Measurements from ENCODE around the gene SLC10A7.
A peak's percentile ranks its signal among the peaks of the same experiment; 100 is the strongest.

Gene SLC10A7

DNA sequence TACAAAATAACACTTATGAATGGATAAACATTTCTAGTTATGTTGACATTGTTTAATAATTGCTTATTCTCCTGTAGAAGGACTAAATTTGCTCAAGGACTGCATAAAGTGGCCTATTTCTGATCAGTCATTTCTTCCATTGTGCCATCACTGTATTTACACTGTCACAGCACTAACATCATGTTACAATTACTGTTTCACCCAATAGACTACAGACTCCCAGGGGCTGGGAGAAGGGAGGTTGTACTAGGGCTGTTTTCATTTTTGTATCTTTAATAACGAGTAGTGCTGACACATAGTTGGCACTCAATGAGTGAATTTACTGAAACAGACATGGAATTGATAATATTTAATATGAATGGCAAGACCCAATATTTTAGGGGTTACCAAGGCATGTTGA lies 139.5 kb downstream of the SLC10A7 start:
- no peak for TF ChIP-seq MYC (IDR thresholded peaks at IDR 0.05; ENCODE audit: low read depth, low read length)
- TF ChIP-seq, protein P1, sequence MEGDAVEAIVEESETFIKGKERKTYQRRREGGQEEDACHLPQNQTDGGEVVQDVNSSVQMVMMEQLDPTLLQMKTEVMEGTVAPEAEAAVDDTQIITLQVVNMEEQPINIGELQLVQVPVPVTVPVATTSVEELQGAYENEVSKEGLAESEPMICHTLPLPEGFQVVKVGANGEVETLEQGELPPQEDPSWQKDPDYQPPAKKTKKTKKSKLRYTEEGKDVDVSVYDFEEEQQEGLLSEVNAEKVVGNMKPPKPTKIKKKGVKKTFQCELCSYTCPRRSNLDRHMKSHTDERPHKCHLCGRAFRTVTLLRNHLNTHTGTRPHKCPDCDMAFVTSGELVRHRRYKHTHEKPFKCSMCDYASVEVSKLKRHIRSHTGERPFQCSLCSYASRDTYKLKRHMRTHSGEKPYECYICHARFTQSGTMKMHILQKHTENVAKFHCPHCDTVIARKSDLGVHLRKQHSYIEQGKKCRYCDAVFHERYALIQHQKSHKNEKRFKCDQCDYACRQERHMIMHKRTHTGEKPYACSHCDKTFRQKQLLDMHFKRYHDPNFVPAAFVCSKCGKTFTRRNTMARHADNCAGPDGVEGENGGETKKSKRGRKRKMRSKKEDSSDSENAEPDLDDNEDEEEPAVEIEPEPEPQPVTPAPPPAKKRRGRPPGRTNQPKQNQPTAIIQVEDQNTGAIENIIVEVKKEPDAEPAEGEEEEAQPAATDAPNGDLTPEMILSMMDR (IDR thresholded peaks at IDR 0.05; ENCODE audit: low read depth, low read length): no peak
- TF ChIP-seq, protein P2, sequence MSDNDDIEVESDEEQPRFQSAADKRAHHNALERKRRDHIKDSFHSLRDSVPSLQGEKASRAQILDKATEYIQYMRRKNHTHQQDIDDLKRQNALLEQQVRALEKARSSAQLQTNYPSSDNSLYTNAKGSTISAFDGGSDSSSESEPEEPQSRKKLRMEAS (IDR thresholded peaks at IDR 0.05; ENCODE audit: low read depth, low read length): no peak
- TF ChIP-seq POLR2A (IDR thresholded peaks at IDR 0.05; ENCODE audit: extremely low read depth, insufficient read length): no peak
- no peak overlapping the region for H3K4me3 ChIP-seq (ENCODE audit: low read depth, low read length)
- no peak for DNase-seq (ENCODE audit: low read depth)

DNA sequence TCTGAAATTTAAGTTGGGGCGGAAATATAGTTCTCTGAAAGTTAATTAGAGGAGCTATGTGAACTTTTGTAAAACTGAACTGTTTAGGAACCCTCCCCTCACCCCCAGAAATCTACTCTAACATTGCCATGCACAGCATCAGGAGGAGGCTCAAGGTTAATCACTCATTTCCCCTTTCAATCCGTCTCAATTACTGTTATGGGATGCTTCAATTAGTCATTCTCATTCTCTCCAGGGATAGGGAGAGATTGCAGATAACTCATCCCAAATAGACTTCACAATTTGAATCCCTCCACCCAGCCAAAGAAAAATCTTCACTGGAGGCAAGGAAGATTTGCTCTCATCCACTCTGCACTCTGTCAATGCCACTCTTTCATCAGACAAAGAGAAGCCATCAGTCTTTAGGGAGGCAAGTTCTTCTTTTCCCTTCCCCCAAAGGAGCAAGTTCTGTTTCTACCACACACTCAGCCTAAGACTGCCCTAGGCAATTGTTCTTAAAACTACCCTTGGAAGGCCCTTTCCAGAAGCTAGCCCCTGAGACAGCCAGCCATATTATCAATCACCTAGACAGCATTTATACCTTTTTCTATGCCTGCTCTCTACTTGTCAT lies 140.4 kb downstream of the SLC10A7 start:
- peak; percentile 2 for DNase-seq (ENCODE audit: low read depth)
- TF ChIP-seq, protein P1 (IDR thresholded peaks at IDR 0.05; ENCODE audit: low read depth, low read length): no peak
- no peak for TF ChIP-seq MYC (IDR thresholded peaks at IDR 0.05; ENCODE audit: low read depth, low read length)
- TF ChIP-seq POLR2A (IDR thresholded peaks at IDR 0.05; ENCODE audit: extremely low read depth, insufficient read length): no peak
- TF ChIP-seq, protein P2 (IDR thresholded peaks at IDR 0.05; ENCODE audit: low read depth, low read length): no peak
- H3K4me3 ChIP-seq (ENCODE audit: low read depth, low read length): no peak overlapping the region

DNA sequence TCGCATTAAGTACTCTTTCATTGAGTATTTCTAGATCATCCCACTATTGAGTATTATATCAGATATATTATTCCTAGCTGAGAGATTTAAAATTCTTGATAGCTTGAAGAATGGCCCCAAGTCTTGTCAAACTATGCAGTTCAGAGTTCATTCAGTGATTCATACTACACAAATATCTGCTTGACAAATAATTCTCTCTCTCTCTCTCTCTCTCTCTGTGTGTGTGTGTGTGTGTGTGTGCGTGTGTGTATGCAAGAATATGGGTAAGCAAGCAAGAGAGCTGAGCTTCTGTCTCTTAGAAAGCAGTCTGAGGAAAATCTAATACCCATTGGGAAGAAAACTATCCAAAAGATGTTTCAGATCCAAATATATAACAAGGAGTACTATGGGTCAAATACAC lies 142.0 kb downstream of the SLC10A7 start:
- no peak for TF ChIP-seq POLR2A (IDR thresholded peaks at IDR 0.05; ENCODE audit: extremely low read depth, insufficient read length)
- TF ChIP-seq, protein P1 (IDR thresholded peaks at IDR 0.05; ENCODE audit: low read depth, low read length): no peak
- no peak for TF ChIP-seq MYC (IDR thresholded peaks at IDR 0.05; ENCODE audit: low read depth, low read length)
- TF ChIP-seq, protein P2 (IDR thresholded peaks at IDR 0.05; ENCODE audit: low read depth, low read length): no peak
- DNase-seq (ENCODE audit: low read depth): no peak
- H3K4me3 ChIP-seq (ENCODE audit: low read depth, low read length): no peak overlapping the region

DNA sequence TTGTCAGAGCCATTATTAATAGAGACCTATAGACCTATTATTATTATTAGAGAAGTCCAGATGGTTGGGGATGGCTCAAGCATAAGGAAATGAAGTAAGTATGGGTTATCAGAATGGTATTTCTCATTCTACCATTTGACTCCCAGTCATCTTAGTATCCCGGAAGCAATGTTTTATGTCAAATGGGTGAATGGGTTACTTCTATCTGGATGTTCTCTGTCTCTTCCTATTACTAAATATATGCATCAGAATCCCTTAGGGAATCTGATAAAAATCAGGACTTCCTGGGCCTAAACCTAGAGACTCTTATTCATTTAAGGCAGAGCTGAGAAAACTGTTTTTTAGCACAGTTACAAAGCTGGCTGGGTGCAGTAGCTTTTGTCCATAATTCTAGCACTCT lies 149.9 kb downstream of the SLC10A7 start:
- no peak for DNase-seq (ENCODE audit: low read depth)
- TF ChIP-seq, protein P2 (IDR thresholded peaks at IDR 0.05; ENCODE audit: low read depth, low read length): no peak
- TF ChIP-seq MYC (IDR thresholded peaks at IDR 0.05; ENCODE audit: low read depth, low read length): no peak
- TF ChIP-seq, protein P1 (IDR thresholded peaks at IDR 0.05; ENCODE audit: low read depth, low read length): no peak
- no peak overlapping the region for H3K4me3 ChIP-seq (ENCODE audit: low read depth, low read length)

DNA sequence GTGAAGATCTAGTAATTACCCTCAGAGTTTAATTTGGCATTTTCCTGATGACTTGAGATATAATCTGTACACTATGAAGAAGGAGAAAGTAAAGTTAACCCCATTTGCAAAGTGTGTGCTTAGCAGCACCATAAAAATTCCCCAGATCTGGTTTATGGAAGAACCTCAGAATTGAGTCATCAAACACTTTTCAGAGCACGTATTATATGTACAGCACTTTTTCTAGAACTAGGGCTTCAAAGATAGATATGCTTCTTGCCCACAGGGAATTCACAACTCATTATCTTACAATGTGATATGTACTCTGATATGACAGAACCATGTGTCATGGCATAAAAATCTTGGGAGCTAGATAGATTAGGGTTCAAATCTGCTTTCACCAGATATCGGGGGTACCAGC lies 150.9 kb downstream of the SLC10A7 start:
- TF ChIP-seq, protein P1 (IDR thresholded peaks at IDR 0.05; ENCODE audit: low read depth, low read length): no peak
- TF ChIP-seq MYC (IDR thresholded peaks at IDR 0.05; ENCODE audit: low read depth, low read length): no peak
- TF ChIP-seq, protein P2 (IDR thresholded peaks at IDR 0.05; ENCODE audit: low read depth, low read length): no peak
- no peak for TF ChIP-seq POLR2A (IDR thresholded peaks at IDR 0.05; ENCODE audit: extremely low read depth, insufficient read length)
- no peak overlapping the region for H3K4me3 ChIP-seq (ENCODE audit: low read depth, low read length)
- no peak for DNase-seq (ENCODE audit: low read depth)
